ENCODE results near the gene ME1.

ME1 gene

DNA sequence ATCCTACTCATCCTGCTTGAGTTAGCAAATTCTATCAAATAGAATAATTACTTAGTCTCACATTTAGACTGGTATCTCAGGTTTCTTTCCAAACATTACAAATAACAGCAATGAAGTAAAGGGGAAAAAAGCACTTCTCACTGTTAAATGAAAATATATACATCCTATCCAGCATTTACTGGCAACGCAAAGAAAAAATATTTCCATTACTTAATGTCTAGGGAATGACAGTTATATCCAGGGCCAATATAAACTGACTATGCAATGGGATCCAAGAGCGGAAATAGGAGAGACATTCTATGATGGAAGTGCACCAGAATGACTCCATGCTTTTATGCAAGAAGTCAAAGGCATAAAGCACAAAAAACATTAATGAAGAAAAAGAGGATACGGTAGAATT, 60.3 kb downstream of the ME1 start (continued):
- no peak for TF ChIP-seq ZNF248 (tag by site-specific recombination; IDR thresholded peaks at IDR 0.05)

DNA sequence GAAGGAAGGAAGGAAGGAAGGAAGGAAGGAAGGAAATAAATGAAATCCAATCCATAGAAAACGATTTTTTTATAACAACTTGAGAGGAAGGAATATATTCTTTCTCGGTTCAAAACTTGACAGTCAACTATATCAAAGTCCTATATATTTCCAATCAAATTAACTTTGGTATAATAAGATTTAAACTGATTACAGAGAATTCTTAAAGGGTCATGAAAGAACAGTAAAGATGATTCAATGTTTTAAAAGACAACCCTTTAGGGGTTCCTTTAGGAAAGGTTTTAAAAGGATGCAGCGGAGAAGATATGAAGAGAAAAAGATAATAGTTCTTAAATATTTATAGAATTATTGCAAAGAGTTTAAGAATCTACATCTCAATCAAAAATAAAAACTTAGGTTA, 61.2 kb downstream of the ME1 start:
- no peak overlapping the region for H3K4me3 ChIP-seq (ENCODE audit: low read depth, low read length)
- CTCF ChIA-PET = interaction anchor here (1.0 kb wide), 1 partner anchor 142 kb away, joined by 3 read pairs; the partner anchor contains the start of gene PRSS35
- H3K4me1 ChIP-seq (ENCODE audit: control insufficient read depth, insufficient read depth, low read length) = no peaks in the 10 kb centered on the region
- no peaks in the 10 kb centered on the region for H3K36me3 ChIP-seq (ENCODE audit: control insufficient read depth in 2 of 2, insufficient read depth in 1 of 2, low read length in 2 of 2)
- no peak overlapping the region for H3K27ac ChIP-seq (ENCODE audit: extremely low read depth, low read depth, low read length)
- no peaks in the 10 kb centered on the region for H3K9me3 ChIP-seq (ENCODE audit: control insufficient read depth, insufficient read depth, low read depth, low read length)
- TF ChIP-seq, protein P1, sequence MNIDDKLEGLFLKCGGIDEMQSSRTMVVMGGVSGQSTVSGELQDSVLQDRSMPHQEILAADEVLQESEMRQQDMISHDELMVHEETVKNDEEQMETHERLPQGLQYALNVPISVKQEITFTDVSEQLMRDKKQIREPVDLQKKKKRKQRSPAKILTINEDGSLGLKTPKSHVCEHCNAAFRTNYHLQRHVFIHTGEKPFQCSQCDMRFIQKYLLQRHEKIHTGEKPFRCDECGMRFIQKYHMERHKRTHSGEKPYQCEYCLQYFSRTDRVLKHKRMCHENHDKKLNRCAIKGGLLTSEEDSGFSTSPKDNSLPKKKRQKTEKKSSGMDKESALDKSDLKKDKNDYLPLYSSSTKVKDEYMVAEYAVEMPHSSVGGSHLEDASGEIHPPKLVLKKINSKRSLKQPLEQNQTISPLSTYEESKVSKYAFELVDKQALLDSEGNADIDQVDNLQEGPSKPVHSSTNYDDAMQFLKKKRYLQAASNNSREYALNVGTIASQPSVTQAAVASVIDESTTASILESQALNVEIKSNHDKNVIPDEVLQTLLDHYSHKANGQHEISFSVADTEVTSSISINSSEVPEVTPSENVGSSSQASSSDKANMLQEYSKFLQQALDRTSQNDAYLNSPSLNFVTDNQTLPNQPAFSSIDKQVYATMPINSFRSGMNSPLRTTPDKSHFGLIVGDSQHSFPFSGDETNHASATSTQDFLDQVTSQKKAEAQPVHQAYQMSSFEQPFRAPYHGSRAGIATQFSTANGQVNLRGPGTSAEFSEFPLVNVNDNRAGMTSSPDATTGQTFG (tag by site-specific recombination; IDR thresholded peaks at IDR 0.05; ENCODE audit: borderline replicate concordance) = no peak
- TF ChIP-seq ZNF16 (tag by site-specific recombination; IDR thresholded peaks at IDR 0.05; ENCODE audit: low read depth) = no peak
- POLR2A ChIA-PET = no interaction called here

DNA sequence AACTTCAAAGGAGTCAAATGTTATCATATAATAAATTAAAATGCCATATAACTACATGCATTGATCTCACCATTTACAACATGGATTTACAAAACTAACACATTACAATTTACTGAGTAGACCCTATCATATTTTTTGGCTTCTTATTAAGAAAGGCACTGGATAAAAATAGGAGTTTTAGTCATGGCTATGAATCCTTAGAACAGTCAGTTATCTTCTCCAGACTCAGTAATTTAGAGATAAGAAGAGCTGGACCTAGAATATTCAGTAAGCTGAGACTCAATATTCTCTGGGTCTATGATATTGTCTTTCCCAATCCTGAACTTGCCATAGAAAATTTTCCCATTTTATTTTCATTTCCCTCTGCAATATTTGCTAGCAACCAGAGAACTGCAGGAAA, 62.3 kb downstream of the ME1 start:
- H3K9me3 ChIP-seq (ENCODE audit: control insufficient read depth, insufficient read depth, low read depth, low read length) = no peaks in the 10 kb centered on the region
- no peak for TF ChIP-seq ZNF677 (tag by site-specific recombination; IDR thresholded peaks at IDR 0.05)
- no peak for TF ChIP-seq RBAK (tag by site-specific recombination; IDR thresholded peaks at IDR 0.05)
- TF ChIP-seq, protein P2, sequence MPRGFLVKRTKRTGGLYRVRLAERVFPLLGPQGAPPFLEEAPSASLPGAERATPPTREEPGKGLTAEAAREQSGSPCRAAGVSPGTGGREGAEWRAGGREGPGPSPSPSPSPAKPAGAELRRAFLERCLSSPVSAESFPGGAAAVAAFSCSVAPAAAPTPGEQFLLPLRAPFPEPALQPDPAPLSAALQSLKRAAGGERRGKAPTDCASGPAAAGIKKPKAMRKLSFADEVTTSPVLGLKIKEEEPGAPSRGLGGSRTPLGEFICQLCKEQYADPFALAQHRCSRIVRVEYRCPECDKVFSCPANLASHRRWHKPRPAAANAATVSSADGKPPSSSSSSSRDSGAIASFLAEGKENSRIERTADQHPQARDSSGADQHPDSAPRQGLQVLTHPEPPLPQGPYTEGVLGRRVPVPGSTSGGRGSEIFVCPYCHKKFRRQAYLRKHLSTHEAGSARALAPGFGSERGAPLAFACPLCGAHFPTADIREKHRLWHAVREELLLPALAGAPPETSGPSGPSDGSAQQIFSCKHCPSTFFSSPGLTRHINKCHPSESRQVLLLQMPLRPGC (tag by site-specific recombination; IDR thresholded peaks at IDR 0.05) = no peak
- no peak for TF ChIP-seq GLIS1 (tag by site-specific recombination; IDR thresholded peaks at IDR 0.05)
- TF ChIP-seq SCRT1 (tag by site-specific recombination; IDR thresholded peaks at IDR 0.05; ENCODE audit: borderline replicate concordance) = no peak
- no peak for TF ChIP-seq ZNF138 (tag by site-specific recombination; IDR thresholded peaks at IDR 0.05; ENCODE audit: borderline replicate concordance)
- no peak for TF ChIP-seq HOXD13 (CRISPR knock-in tag; IDR thresholded peaks at IDR 0.05; ENCODE audit: borderline replicate concordance)
- TF ChIP-seq ZNF561 (tag by site-specific recombination; IDR thresholded peaks at IDR 0.05; ENCODE audit: borderline replicate concordance) = no peak
- TF ChIP-seq SETDB1 (IDR thresholded peaks at IDR 0.05; ENCODE audit: insufficient read length, low read length) = no peak
- TF ChIP-seq ZNF76 (tag by site-specific recombination; IDR thresholded peaks at IDR 0.05; ENCODE audit: borderline replicate concordance, low read depth) = no peak
- TF ChIP-seq ZBTB8A (tag by site-specific recombination; IDR thresholded peaks at IDR 0.05) = no peak
- TF ChIP-seq ZNF335 (tag by site-specific recombination; conservative IDR thresholded peaks at IDR 0.05) = no peak
- TF ChIP-seq, protein P3, sequence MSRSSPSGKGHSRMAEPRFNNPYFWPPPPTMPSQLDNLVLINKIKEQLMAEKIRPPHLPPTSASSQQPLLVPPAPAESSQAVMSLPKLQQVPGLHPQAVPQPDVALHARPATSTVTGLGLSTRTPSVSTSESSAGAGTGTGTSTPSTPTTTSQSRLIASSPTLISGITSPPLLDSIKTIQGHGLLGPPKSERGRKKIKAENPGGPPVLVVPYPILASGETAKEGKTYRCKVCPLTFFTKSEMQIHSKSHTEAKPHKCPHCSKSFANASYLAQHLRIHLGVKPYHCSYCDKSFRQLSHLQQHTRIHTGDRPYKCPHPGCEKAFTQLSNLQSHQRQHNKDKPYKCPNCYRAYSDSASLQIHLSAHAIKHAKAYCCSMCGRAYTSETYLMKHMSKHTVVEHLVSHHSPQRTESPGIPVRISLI (tag by site-specific recombination; IDR thresholded peaks at IDR 0.05) = no peak
- TF ChIP-seq ZNF175 (tag by site-specific recombination; IDR thresholded peaks at IDR 0.05) = no peak
- TF ChIP-seq WT1 (tag by site-specific recombination; IDR thresholded peaks at IDR 0.05) = no peak
- no peak for TF ChIP-seq ZNF433 (tag by site-specific recombination; IDR thresholded peaks at IDR 0.05; ENCODE audit: low read depth)
- no peak for TF ChIP-seq ZNF571 (tag by site-specific recombination; IDR thresholded peaks at IDR 0.05)
- no peak for TF ChIP-seq ZNF585B (tag by site-specific recombination; IDR thresholded peaks at IDR 0.05)
- H3K27ac ChIP-seq (ENCODE audit: extremely low read depth, low read depth, low read length) = no peak overlapping the region
- no peaks in the 10 kb centered on the region for H3K36me3 ChIP-seq (ENCODE audit: control insufficient read depth in 2 of 2, insufficient read depth in 1 of 2, low read length in 2 of 2)
- ChIA-PET POLR2A (no interaction called here), CTCF (interaction anchor here (0.8 kb wide), 1 partner anchor 168 kb away, joined by 3 read pairs; no protein-coding TSS in a partner anchor)
- no peak overlapping the region for H3K4me3 ChIP-seq (ENCODE audit: low read depth, low read length)
- H3K4me1 ChIP-seq (ENCODE audit: control insufficient read depth, insufficient read depth, low read length) = no peaks in the 10 kb centered on the region
